ENCODE results near the gene SLC44A2.

The SLC44A2 gene

DNA sequence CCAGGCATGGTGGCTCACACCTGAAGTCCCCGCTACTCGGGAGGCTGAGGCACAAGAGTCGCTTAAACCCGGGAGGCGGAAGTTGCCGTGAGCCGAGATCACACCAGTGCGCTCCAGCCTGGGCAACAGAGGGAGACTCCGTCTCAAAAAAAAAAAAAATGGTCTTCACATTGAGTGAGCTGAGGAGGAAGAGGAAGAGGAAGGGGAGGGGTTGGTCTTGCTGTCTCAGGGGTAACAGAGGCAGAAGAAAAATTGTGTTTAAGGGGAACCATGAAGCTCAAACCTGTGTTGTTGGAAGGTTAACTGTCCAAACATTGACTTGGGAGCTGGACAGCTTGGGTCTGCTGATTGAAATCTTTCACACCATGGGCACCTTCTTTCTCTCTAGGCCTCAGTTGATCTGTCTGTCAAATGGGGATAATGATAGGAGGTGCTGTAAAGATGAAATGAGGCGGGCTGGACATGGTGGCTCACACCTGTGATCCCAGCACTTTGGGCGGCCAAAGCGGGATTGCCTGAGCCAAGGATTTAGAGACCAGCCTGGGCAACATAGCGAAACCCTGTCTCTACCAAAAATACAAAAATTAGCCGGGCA is 9.8 kb upstream of the SLC44A2 start:
- no peak for DNase-seq (ENCODE audit: low read depth)

DNA sequence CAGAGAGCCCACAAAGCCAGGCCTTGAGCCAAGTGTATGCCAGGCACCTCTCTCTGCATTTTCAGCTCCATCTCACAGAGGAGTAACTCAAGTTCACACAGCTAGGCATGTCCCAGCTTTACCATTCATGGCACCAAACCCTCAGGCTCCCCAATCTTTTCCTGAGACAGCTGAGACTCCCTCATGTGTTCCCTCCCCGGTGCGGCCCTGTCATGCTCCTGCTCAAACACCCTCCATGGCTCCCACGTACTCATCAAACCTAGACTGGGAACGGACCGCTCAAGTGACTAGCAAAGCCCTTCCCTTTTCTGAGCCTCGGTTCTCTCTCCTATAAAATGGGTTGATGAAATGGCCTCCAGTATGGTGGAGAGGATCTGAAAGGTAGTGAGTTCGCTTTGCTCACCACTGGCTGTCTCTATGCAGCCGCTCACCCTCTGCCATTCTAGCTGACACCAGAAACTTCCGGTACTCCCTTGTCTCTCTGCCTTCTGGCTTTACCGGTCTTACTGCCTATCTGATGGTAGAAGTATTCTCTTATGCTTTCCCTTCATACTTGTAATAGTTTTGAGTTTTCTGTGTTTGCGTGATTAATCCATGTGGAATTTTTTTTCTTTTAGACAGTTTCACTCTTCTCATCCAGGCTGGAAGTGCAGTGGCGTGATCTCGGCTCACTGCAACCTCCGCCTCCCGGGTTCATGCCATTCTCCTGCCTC is 7.8 kb upstream of the SLC44A2 start:
- no peak for DNase-seq (ENCODE audit: low read depth)

DNA sequence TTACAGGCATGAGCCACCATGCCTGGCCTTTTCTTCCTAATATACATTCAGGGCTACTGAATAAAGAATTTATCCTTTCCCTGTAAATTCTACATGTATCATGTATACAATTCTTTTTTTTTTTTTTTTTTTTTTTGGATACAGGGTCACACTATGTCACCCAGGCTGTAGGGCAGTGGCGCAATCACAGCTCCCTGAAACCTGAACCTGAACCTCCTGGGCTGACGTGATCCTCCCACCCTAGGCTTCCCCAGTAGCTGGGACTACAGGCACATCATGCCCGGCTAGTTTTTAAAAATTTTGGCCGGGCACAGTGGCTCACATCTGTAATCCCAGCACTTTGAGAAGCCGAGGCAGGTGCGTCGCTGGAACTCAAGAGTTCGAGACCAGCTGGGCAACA is 6.5 kb upstream of the SLC44A2 start:
- DNase-seq (ENCODE audit: low read depth): no peak

GRCh38 chr19:10620786-10621185 is 4.6 kb upstream of the SLC44A2 start:
- no peak for DNase-seq (ENCODE audit: low read depth)

GRCh38 chr19:10621966-10622365 is 3.4 kb upstream of the SLC44A2 start:
- DNase-seq (ENCODE audit: low read depth): no peak

- DNase-seq (ENCODE audit: low read depth): no peak
Observed at GRCh38 chr19:10624585-10624984, 768 bp upstream of the SLC44A2 start.

GRCh38 chr19:10625762-10626138 is 397 bp downstream of the SLC44A2 start:
- DNase-seq (ENCODE audit: low read depth): no peak

DNA sequence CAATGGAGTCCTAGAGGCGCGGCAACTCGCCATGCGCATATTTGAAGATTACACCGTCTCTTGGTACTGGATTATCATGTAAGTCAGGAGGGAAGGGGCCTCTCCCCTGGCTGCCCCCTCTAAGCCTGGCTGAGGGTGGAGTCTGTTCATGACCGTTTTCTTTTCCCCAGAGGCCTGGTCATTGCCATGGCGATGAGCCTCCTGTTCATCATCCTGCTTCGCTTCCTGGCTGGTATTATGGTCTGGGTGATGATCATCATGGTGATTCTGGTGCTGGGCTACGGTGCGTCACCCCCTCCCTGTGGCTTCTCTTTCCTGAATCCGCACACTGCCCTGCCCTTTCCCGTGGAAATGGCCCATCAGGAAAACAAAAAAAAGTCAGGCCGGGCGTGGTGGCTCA is 6.5 kb downstream of the SLC44A2 start:
- no peak for DNase-seq (ENCODE audit: low read depth)

DNA sequence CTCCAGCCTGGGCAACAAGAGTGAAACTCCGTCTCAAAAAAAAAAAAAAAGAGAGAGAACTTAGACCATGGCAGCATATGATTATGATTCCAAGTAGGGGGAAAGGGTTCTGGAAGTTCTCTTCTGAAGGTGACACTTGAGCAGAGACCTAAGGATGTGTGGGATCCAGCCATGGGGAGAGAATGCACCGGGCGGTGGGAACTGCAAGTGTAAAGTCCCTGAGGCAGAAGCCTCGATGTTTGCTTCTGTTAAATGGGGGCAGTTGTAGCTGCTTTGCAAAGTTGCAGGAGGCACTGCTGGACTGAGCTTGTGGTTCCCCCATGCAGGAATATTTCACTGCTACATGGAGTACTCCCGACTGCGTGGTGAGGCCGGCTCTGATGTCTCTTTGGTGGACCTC is 9.1 kb downstream of the SLC44A2 start:
- no peak for DNase-seq (ENCODE audit: low read depth)

DNA sequence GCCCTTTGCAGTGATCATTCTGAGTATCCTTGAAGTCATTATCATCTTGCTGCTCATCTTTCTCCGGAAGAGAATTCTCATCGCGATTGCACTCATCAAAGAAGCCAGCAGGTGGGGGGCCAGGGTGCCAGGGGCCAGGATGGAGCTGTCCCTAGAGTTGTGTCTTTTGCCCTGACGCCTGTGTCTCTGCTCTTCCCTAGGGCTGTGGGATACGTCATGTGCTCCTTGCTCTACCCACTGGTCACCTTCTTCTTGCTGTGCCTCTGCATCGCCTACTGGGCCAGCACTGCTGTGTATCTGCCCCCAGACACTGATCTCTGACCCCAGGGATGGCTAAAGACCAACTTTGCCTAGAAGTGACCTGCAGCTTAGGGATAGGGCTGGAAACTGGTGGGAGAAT is 9.6 kb downstream of the SLC44A2 start:
- no peak for DNase-seq (ENCODE audit: low read depth)

DNA sequence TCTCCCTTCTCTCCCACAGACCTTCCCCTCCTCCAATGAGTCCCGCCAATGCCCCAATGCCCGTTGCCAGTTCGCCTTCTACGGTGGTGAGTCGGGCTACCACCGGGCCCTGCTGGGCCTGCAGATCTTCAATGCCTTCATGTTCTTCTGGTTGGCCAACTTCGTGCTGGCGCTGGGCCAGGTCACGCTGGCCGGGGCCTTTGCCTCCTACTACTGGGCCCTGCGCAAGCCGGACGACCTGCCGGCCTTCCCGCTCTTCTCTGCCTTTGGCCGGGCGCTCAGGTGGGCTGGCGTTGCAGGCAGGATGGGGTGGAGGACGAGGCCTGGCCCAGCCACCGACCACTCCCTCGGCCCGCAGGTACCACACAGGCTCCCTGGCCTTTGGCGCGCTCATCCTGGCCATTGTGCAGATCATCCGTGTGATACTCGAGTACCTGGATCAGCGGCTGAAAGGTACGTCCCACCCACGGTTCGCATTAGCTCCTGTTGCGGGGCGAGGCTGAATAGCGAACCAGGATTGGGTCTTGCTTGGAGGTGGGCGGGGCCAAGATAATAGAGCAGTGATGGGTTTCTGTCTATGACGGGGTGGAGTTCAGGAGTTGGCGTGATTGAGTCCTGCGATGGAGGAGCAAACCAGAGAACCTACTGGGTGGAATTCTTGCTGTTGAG is 11.1 kb downstream of the SLC44A2 start:
- DNase-seq (ENCODE audit: low read depth): no peak

- DNase-seq (ENCODE audit: low read depth): no peak
Observed at GRCh38 chr19:10637894-10638293, 12.5 kb downstream of the SLC44A2 start.

DNA sequence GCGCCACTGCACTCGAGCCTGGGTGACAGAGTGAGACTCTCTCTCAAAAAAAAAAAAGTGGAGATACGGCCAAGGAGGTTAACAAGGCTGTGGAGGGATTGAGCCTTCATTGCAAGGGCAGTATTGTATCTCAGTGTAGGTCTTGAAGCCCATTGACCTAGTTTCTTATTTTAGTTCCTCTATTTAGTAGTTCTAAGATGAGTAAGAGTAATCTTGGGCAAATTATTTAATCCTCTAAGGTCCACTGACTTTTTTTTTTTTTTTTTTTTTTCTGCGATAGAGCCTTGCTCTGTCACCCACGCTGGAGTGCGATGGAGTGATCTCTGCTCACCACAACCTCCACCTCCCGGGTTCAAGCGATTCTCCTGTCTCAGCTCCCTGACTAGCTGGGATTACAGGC is 14.5 kb downstream of the SLC44A2 start:
- DNase-seq (ENCODE audit: low read depth): no peak

GRCh38 chr19:10640361-10640760 is 15.0 kb downstream of the SLC44A2 start:
- DNase-seq (ENCODE audit: low read depth): no peak

- DNase-seq (ENCODE audit: low read depth): no peak
Observed at GRCh38 chr19:10641248-10641647, 15.9 kb downstream of the SLC44A2 start.

DNA sequence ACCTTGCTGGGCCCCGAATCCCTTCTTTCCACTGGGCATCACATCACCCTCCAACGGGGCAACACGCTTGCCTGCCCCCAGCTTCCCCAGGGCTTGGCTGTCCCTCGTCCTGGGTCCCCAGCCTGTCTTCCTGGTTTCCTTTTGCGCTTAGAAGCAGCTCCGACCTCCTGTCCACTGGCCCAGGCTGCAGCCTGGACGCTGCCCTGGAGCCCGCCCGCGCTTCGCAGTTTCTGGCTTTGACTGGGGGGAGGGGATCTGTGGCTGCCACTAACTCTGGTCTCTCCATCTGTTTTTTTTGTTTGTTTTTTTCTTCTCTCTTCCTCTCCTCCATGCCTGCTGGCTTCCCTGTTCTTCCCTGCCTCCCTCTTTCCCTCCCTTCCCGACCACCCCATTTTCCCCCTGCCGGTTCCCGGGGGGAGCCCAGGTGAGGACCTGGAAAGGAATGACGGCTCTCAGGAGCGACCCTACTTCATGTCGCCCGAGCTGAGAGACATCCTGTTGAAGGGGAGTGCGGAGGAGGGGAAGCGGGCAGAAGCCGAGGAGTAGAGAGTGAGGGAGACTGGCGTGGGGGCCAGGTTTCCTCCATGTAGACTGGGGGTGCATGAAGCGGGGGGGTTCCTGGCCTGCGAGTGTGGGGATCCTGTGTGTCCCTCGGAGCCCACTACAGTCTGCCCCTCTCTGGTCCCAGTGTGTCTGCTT is 17.3 kb downstream of the SLC44A2 start:
- DNase-seq (ENCODE audit: low read depth): no peak

- DNase-seq (ENCODE audit: low read depth): no peak
Observed at GRCh38 chr19:10643172-10643967, 18.0 kb downstream of the SLC44A2 start.

DNA sequence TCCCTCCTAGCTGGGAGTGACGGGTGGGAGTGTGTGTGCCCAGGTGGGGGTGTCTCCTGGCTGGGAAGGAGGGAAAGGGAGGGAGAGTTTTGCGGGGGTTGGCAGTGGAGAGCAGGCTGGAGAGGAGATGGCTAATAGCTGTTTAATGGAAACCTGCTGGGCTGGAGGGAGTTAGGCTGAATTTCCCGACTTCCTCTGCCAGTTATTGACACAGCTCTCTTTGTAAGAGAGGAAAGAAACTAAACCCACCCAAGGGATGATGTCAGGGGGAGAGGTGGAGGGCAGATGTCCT is 18.6 kb downstream of the SLC44A2 start:
- no peak for DNase-seq (ENCODE audit: low read depth)

DNA sequence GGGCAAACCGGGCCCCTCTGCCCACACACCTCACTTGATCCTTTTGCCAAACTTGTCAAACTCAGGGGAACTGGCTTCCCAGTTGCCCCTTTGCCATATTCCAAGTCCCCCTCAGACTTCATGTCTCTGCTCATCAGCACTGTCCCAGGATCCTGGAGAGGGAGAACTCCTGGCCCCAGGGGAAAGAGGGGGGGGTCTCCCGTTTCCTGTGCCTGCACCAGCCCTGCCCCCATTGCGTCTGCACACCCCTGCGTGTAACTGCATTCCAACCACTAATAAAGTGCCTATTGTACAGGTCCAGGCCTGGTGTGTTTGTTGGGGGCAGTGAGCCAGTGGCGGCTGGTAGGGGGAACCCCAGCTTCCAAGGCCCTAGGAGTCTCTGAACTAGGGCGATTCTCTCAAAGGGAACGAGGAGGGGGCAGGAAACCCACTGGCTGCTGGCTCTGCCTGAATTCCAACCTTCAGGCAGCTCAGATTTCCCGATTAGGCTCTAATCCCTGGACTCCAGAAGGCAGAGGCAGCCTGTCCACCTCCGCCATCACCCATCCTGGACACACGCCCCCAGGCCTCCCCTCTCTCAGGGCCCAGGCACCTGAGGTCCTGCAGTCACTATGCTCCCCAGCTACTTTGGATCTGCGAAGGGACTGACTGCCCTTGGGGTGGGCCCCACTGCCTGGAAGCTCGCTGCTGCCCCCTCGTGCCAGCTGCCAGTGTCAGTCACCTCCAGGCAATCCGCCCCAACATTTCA is 19.1 kb downstream of the SLC44A2 start:
- DNase-seq (ENCODE audit: low read depth): peak; percentile 77

GRCh38 chr19:10646456-10647159 is 21.3 kb downstream of the SLC44A2 start:
- DNase-seq (ENCODE audit: low read depth): no peak

GRCh38 chr19:10648360-10648759 is 23.0 kb downstream of the SLC44A2 start:
- no peak for DNase-seq (ENCODE audit: low read depth)
